ENCODE data around the gene CDCA8.
"Not testable (repeated sequence)": the region's sequence is repeated elsewhere in the genome, so short reads cannot be mapped to it uniquely, and the experiment has no call there.

CDCA8 gene

DNA sequence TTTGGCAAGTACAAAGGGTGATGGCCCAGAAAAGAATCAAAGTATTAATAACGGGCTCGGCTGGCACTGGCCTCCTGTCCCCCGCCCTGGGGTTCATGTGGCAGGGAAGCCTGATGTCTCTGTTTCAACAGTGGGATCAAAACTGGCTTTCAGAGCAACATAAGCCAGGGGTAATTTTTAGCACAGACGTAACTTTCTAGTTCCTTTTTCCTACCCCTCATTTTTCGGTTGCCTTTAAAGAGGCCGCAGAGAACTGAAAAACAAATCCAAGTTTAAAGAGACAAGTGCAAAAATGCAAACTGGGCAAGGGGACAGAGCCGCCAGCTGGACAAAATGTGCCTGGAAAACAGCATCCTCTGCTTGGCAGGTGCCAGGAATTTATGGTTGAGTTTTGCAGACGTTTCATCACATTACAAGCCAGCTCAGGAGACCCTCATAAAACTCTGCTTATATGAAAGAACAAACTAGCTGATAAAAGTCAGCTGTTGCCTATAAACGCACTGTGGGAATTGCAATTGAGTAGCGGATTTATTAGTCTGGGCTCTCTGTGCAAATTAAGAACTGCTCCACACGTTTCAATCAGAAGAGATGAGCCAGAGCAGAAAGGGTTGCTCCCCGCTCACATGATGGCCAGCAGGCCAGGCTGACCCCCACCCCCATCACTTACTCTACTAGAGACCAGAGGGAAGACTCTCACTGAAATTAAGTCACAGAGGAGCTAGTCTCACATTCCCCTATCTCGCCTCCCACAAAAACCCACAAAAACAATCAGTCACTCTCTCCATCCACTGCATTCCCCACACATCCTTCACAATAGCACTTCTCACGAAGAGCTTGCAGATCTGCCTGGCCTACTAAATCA, 15.8 kb upstream of the CDCA8 start:
- no peak for DNase-seq

DNA sequence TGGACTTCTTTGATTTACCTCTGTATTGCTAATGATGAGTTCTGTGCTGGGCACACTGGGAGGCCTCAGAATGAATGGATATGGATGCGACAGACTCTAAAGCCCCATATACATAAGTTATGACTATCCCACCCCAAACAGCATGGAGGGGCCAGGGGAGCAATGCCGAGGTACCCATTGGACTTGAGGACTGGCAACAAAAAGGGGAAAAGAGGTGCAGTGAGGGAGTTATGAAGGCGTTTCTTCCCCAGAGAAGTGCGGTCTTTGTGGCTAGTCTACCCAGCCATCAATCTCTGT, 15.2 kb upstream of the CDCA8 start:
- DNase-seq: no peak

DNA sequence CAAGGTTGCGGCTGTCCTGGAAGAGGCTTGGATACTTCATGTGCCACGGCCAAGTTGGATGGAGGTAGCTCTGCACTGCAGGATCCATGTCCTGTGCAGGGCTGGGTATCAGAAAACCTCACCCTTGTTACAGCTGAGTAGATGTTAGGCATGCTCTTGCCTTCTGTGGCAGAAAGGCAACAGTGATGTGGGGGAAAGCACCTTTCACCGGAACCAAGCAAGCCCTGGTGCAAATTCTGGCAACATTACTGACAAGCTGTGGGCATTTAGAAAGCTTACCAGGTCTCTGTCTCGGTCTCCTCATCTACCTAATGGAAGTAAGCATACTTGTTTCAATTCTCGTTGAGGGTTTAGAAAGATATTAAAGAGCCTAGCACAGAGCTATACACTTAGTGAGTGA, 14.5 kb upstream of the CDCA8 start:
- no peak for DNase-seq

DNA sequence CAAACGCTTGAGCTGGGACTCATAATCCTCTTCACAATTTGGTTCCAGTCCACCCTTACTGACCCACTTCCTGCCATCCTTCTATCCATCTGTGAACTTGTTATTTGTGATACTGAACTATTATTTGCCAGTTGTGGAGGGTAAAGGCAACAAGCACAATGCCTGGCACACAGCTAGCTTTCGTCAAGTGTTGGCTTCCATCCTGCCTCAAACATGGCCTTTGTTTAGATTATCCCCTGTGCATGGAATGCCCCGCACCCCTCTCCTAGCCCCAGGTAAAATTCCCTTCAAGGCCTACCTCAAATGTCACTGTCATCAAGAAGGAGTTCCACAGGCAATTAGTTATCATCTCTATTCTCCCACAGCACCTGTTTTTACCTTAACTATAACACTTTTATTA, 11.4 kb upstream of the CDCA8 start:
- no peak for DNase-seq

DNA sequence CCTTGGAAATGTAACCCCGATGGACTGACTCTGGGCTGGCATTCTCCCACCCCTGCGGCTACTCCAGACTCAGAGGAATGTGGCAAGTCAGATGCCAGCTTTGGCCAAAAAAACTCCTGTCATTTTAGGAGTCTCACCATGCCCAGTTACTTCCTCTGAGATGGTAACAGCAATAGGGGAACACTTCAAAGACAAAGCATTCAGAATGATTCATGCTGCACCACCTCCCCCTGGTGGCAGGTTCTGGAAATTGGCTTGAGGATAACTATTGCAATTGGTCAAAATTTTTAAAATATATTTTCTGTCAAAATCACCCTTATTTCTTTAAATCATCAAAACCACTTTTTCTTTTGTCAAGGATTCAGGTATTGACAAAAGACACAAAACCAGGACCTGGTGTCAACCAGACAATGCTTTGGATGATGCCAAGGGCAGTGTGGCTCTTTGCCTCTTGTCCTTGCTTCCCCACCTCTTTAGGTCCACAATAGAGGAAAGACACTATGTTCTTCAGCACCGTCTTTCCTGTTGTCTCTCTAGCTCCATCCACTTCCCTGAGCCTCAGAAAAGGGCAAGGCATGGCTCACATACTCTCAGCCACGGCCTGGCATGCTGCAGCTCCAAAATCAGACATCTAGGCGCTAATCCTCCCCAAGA, 9.9 kb upstream of the CDCA8 start:
- DNase-seq: peak; percentile 74

DNA sequence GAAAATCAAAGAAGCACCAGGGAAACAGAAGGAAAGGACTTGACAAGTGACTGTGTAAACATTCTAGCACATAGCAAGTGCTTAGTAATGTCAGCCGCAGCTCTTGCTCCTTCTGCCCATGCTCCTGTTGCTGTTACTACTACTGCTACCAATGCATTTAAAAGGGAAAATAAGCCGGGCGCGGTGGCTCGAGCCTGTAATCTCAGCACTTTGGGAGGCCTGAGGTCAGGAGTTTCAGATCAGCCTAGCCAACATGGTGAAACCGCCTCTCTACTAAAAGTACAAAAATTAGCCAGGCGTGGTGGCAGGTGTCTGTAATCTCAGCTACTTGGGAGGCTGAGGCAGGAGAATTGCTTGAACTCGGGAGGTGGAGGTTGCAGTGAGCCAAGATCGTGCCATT, 8.1 kb upstream of the CDCA8 start:
- DNase-seq: not testable (repeated sequence)

DNA sequence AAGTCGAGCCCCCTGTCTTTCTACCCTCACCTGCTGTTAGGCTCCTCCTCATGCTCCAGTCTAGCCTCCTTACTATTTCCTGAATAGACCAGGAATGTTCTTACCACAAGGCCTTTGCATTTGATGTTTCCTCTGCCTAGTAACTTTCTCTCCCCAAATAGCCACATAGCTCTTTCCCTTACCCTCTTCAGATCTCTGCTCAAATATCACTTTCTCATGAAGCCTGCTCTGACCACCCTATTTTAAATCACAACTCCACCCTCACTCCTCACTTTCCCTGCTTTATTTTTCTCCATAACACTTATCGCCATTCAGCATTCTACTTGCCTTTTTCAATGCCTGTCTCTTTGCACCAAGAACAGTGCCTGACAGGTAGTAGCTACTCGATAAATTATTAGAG, 6.6 kb upstream of the CDCA8 start:
- no peak for DNase-seq

DNA sequence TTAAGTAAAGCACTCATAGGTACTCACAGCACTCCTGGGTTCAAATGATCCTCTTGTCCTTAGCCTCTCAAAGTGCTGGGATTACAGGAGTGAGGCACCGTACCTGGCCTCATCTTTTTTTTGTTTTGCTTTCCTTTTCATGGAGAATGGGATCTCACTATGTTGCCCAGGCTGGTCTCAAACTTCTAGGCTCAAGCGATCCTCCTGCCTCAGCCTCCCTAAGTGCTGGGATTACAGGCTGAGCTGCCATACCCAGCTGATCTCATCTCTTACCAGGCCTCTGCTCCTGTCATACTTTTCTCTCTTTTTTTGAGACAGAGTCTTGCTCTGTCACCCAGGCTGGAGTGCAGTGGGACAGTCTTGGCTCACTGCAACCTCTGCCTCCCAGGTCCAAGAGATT, 4.6 kb upstream of the CDCA8 start:
- DNase-seq: not testable (repeated sequence)

DNA sequence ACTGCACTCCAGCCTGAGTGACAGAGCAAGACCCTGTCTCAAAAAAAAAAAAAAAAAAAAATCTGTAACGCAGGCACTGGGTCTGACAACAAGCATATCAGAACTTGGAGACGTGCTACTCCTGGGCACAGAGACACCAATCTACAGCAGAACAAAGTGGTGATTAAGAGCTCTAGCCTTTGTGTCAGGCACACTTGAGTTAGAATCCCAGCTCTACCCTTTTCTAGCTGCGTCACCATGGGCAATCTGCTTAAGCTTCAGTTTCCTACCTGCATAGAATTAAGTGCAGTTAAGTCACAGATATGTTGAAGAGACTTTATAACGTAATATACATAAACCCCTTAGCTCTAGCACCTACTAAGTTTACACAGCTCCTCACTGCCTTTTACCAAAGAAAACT, 3.4 kb upstream of the CDCA8 start:
- no peak for DNase-seq

DNA sequence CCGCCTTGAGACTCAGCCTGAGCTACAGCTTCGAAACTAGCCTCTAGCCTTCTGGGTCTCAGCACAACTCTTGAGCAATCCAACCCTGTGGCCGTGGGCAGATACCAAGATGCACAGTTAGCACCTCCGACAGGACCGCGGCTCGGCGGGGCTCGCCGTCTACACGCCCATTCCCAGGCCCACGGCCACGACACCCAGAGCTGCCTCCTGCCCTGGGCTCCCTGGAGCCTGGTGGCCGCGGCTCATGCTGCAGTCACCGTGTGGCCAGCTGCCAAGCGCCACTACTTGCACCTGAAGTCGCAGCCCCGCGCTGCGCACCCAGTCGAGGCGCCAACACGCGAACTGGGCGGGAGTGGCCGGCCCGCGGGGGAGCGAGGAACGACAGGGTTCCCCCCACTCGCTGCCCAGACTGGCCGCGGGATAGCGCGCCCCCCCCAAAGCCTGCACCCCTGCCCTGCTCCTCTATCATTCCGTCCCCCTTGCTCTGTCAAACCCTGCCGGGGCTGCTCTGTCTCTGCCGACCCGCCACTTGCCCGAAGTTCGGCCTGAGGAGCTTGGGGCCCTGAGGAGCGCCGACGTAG, 729 bp upstream of the CDCA8 start:
- DNase-seq: no peak

DNA sequence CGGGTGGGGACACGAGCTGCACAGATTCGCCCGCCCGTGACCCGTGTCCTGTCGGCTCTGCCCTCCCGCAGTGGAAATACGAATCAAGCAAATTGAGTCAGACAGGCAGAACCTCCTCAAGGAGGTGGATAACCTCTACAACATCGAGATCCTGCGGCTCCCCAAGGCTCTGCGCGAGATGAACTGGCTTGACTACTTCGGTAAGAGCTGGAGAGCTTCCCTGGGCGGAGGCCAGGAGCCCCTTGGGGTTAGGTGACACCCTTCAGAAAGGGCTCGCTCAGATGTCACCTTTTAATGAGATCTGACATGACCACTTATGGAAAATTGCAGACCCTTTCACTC, 489 bp downstream of the CDCA8 start:
- DNase-seq: no peak

DNA sequence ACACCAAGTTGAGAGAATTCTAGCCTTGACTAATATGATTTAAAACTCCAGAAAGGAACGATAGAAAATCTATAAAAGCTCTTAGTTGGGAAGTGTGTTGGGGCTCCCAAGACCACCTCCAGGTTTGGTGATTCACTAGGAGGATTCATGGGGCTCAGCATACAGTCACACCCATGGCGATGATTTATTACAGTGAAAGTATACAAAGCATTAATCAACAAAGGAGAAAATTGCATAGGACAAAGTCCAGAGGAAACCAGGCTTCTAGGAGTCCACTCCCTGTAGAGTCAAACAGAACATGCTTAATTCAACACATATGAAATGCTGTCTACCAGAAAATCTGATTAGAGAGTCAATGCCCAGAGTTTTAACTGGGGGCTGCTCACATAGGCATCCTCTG, 4.8 kb downstream of the CDCA8 start:
- no peak for DNase-seq

DNA sequence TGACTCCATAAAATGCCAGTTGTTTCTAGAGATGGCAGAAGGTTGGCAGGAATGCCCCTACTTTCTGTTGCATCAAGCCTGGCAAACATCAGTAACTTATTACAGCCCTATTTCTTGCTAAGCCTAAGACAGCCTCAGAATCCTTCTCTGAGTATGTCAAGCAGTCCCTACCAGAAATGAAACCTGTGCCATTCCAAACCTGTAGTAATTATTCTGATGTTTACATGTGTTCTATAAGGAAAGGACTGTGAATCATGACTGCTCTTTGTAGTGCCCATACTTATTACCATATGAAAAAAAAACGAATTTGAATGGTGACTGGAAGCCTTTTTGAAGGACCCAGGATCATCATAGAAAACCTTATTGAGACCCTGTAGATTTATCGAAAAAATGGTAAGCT, 5.4 kb downstream of the CDCA8 start:
- no peak for DNase-seq

DNA sequence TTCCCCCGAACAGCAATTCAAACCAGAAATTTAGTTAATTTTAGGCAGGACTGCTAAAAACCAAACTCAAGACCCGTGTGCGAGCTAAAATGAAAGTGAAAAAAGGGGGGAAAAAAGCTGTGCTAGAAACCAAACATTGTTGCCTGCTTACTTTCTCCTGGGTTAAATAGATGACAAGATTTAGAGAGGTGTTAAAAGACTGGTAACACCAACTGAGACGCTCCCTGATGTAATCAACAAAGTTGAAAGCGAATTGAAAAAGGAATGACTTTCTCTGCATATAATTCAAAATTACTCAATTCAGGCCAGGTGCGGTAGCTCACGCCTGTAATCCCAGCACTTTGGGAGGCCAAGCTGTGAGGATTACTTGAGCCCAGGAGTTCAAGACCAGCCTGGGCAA, 6.8 kb downstream of the CDCA8 start:
- peak; percentile 17 for DNase-seq

DNA sequence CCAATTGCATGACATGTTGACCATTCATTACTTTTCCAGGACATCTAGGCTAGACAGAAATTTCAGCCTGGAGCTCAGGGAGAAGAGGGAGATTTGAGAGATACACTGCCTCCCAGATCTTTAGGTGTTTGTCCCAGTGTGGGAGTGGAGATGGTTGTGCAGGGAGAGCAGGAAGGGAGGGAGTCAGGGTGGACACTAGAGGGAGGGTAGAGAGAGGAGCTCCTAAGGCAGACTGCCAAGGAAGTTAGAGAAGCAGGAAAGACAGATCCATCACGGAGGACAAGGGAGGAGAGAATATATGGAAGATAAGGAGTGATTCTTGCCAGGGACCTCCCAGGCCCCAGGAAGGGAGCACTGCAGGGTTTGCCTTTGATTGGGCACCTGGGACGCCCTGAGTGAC, 8.7 kb downstream of the CDCA8 start:
- DNase-seq: no peak

DNA sequence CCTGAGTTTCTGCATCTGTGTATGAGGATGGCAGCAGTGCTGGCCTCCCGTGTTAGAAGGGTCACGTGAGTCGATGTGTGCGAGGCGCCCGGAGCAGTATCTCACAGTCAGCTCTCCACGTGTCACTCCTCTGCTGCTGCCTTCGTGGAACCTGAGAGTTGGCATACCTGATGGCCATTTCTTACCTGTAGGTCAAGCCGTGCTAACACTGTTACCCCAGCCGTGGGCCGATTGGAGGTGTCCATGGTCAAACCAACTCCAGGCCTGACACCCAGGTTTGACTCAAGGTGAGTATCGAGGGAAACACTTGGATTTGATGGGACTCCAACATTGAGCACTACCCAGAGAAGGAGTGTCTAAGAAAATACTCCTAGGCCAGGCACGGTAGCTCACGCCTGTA, 10.7 kb downstream of the CDCA8 start:
- DNase-seq: no peak

DNA sequence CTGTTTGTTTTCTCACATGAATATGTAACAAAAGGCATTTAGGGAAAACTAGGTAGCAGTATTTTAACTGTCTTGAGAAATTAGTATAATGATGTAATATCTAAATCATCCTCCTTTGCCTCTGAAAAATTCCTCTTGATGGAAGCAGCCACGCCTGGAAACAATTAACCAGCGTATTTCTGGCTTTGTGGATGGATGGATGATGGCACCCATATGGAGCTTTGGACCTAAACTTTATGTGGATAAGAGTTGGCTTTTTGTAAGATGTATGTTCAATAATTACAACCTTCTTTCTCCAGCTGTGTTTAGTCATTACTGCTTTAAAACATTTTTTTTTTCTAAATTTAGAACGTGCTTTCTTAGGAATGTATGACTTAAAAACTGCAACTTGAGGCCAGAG, 12.7 kb downstream of the CDCA8 start:
- no peak for DNase-seq

DNA sequence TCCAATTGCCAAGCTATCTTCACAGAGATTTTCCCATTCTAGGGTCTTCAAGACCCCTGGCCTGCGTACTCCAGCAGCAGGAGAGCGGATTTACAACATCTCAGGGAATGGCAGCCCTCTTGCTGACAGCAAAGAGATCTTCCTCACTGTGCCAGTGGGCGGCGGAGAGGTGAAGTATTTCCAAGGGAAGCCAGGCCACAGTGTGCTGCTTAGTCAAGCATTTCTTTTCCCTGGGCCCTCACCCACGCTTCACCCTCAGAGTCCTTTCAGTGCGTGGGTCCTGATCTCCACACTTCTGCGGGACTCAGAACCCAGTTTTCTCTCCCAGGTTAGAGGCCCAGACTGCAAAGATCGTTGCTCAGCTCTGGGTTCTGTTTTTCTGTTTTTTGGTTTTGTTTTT, 13.1 kb downstream of the CDCA8 start:
- DNase-seq: no peak

DNA sequence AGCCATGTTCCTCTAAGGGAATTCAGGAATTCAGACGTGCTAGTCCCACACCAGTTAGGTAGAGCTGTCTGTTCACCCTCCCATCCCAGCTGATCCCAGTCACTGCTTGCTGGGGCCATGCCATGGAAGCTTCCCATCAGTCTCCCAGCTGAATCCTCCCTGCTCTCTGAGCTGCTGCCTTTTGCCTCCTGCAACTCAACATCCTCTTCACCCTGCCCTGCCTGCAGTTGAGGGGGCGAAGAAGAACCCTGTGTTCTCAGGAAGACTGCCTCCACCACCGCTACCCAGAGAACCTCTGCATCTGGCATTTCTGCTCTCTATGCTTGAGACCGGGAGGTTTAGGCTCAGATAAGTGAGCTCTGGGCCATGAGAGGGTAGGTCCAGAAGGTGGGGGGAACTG, 16.2 kb downstream of the CDCA8 start:
- DNase-seq: no peak

DNA sequence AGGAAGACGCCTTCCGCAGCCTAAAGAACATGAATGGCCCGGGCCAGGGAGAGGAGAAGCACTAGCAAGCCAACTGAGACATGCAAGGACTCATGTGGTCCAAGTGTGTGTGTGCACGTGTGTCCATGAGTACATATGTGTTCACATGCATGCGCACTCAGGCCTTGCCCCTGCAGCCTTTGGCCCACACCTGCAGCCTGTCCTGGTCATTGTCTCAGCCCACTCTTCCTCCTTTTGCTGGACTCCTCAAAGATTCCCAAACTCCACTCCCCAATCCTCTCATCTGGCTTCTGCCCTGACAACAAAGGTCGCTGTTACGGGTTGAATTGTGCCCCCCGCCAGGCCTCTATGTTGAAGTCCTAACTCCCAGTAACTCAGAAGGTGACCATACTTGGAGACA, 21.9 kb downstream of the CDCA8 start:
- no peak for DNase-seq

DNA sequence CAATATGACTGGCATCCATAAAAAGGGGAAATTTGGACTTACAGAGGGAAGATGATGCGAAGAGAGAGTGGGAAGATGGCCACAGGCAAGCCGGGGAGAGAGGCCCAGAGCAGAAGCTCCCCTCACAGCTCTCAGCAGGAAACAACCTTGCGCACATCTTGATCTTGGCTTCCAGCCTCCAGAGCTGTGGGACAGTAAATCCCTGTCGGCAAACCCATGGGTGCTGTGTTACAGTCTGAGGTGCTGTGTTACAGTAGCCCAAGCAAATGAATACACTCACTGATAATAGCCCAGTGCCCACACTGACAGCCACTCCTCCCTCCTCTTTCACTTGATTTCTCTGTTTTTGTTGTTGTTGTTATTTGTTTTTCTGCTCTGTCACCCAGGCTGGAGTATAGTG, 22.4 kb downstream of the CDCA8 start:
- no peak for DNase-seq

DNA sequence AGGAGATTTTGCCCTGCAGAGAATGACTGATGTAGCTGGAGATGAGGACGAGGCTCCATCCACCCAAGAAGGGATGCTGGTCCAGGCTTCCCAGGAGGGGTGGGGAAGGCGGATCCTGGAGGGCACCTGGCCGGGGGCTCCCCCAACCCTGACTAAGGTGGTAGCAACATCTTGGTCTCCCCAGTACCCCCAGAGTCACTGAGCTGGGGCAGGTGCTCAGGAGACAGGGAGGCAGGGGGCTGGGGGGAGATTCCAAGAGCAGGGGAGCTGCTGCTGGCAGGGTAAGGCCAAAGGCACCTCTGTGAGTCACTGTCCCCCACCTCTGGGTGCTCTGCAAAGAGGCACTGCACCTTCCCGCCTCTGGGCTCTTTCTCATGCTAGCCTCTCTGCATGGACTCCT, 24.0 kb downstream of the CDCA8 start:
- DNase-seq: no peak

DNA sequence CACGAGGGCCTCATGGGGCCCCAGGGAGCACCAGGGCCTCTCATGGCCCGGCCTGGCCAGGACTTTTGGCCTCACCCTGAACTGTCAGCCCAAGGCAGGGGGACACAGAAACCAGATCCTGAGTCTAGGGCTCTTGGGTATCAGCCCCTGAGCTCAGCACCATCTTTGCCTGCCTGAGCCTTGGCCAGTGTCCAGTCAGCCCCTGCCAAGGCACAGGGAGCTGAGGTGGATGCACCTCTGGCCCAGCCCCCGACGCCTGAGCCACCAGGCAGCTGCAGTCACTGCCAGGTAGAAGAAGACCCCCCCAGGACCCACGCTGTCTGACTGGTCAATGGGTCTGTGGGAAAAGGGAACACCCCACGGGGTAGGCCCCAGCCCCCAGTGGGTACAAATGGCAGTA, 25.3 kb downstream of the CDCA8 start:
- DNase-seq: no peak

DNA sequence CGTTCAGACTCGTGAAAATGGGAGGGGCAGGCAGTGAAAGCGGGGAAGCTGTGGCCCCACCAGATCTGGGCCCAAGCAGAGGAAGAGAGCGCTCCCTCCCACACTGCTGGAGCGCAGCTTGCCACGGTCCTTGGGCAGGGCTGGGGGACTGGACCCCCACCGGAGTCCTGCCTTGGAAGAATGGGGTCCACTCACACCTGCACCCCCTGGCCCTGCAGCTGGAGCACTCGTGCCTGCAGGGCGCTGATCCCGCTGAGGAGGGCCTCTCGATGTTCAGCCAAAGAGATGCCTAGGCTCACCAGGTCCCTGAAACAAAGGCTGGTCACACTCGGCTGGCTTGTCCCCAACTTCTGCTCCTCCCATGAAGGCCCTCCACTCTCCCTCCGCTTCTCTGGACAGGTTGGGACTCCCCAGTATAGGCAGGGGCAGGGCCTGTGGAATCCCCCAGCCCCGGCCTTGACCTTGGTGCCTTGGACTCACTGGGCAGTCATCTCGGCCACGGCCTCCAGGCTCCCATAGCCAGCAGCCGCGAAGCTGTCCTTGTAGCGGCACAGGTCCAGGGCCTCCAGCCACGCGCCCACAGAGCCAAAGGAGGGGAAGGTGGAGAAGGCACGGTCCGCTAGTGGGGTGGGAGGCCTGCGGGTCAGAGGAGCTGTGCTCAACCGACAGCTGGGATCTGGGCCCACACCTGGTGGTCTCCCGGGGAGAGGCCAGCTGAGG, 26.0 kb downstream of the CDCA8 start:
- no peak for DNase-seq

Measured in CD4-positive, alpha-beta T cell treated with Interleukin-4 for 4 hours (primary cell).